ENCODE results near the gene UBE2N.
"Not testable (repeated sequence)": the region's sequence is repeated elsewhere in the genome, so short reads cannot be mapped to it uniquely, and the experiment has no call there.

UBE2N gene

GRCh38 chr12:93443576-93443975 lies 1.8 kb upstream of the UBE2N start:
- DNase-seq (ENCODE audit: low spot score) = no peak

DNA sequence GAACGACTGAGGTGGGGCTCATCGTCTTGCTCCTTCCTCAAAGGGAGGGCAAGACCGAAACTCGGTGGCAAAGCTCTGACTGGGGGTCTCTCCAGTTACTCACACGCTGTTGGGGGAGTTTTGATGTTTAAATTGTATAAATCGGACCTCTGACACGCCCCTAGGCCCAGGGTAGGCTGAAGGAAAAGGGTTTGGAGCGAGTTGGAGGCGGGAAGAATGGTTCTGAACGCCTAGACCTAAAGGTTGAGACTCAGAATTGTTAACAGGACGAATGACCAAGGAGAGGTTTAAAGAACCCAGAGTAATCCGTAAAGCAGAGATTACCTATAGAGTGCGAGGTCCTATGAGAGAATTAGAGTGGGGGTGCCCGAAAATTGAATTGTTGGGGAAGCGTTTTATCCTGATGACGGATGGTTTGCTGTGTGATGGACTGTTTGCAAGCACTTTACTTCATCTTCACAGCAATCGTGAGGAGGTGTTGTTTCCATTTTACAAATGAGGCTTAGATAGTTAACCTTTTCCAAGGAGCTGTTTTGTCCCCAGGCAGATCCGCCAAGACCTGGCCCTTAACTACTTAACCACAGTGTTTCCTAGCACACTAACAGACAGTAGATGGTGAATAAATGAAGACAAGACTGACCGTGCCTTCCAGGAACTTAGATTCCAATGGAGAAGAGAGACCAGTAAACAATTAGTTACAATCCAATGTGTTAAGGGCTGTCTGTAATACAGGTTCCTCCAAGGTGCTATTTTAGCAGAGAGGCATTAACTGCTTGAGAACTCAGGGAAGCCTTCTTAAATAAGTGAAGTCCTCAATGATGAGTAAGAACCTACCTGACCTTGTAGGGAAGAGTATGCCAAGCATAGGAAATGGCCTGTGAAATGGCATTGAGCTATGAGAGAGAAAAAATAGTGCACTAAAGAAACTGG lies 929 bp upstream of the UBE2N start:
- peak; percentile 18 for DNase-seq (ENCODE audit: low spot score)

- DNase-seq (ENCODE audit: low spot score) = no peak
These were observed 598 bp downstream of the UBE2N start for GRCh38 chr12:93441081-93441616.

- DNase-seq (ENCODE audit: low spot score) = no peak
These were observed 1.5 kb downstream of the UBE2N start for GRCh38 chr12:93440043-93440835.

- DNase-seq (ENCODE audit: low spot score) = peak; percentile 70
These were observed 3.3 kb downstream of the UBE2N start for GRCh38 chr12:93438266-93439050.

- no peak for DNase-seq (ENCODE audit: low spot score)
These were observed 7.4 kb downstream of the UBE2N start for GRCh38 chr12:93434256-93434865.

GRCh38 chr12:93432031-93432430 lies 9.7 kb downstream of the UBE2N start:
- DNase-seq (ENCODE audit: low spot score) = not testable (repeated sequence)

GRCh38 chr12:93430280-93430679 lies 11.5 kb downstream of the UBE2N start:
- no peak for DNase-seq (ENCODE audit: low spot score)

DNA sequence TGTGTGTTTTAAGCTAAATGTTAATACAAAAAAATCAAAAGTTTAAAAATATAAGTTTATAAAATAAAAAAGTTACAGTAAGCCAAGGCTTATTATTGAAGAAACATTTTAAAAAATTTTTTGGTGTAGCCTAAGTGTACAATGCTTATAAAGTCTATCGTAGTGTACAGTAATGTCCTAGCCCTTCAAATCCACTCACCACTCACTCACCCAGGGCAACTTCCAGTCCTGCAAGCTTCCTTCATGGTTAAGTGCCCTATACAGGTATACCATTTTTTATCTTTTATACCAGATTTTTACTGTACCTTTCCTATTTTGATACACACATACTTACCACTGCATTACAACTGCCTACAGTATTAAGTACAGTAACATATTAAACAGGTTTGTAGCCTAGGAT lies 11.9 kb downstream of the UBE2N start:
- no peak for DNase-seq (ENCODE audit: low spot score)

DNA sequence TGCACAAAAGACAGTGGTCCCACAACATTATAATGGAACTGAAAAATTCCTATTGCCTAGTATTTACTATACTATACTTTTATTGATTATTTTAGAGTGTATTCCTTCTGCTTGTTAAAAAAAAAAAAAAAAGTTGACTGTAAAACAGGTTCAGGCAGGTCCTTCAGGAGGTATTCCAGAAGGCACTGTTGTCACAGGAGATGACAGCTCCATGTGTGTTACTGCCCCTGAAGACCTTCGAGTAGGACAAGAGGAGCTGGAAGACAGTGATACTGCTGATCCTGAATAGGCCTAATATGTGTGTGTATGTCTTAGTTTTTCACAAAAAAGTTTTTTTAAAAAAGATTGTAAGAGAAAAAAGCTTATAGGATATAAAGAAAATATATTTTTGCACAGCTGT lies 12.3 kb downstream of the UBE2N start:
- DNase-seq (ENCODE audit: low spot score) = no peak

DNA sequence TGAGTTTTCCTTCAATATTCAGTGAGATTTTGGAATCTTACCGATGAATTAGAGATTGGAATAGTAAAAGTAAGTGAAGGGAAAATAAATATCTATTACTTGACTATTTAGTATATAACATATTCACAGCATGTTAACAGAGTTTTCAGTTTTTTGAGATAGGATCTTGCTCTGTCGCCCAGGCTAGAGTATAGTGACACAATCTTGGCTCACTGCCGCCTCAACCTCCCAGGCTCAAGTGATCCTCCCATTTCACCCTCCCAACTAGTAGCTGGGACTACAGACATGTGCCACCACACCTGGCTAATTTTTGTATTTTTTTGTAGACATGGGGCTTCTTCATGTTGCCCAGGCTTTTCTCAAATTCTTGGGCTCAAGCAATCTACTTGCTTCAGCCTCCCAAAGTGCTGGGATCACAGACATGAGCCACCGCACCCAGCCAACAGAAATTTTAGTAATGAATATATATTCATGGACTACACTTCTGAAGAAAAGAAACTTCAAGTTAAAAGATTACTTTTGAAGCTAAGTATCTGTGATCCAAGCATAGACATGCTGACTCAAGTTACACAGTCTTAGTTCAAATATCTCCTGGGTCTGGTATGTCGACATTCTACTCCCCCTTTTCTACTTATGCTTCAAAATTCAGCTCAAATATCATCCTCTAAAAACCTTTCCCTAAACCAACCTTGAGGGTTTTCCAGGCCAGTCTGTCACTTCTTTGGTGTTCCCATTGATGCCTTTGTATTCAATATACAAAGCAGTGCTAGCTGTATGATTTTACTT lies 13.8 kb downstream of the UBE2N start:
- no peak for DNase-seq (ENCODE audit: low spot score)

DNA sequence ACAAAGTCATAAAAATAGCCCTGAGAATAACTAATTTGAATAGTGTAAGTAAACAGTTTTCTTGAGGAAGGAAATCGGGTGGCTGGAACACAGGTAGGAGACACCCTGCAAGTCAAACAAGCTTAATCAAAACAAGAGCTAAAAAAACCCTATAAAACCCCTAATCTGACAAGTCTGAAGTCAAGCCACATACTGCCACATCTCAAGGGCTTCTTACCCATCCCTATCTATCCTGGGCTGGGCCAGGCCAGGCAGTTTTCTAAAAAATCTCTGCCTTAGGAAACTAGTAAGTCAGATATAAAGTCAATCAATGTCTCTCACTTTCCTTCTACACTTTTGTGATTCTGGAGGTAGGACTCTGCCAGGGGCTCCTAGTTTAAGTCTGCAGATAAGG lies 15.3 kb downstream of the UBE2N start:
- DNase-seq (ENCODE audit: low spot score) = no peak

DNA sequence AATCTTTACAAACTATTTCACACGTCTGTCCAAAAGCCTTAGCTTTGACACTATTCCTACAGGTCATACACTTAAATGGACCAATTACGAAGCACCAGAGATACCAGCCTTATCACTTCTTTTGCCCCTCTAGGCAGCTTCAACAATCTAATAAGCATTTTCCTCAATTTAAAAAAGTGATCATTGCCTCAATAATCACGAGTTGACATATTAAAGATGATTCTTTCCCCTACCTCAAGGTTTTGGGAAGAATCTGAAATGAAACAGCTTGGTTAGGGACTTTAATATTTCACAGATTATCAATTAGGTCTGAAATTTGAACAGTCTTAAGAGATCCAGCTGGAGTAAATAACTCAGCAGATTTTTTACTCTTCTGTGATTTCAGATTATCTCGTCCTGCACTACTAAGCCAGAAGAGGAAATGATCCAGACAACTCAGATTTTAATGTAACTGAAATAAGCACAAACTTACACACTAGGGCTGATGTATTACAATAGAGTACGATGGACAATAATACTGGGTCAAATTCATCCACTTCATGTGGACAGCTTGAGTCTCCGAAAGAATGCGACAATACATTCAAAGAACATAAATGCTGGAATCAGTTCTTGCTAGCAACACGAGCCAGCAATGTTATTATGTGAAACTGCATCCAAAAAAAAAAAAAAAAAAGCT lies 15.9 kb downstream of the UBE2N start:
- DNase-seq (ENCODE audit: low spot score) = no peak

DNA sequence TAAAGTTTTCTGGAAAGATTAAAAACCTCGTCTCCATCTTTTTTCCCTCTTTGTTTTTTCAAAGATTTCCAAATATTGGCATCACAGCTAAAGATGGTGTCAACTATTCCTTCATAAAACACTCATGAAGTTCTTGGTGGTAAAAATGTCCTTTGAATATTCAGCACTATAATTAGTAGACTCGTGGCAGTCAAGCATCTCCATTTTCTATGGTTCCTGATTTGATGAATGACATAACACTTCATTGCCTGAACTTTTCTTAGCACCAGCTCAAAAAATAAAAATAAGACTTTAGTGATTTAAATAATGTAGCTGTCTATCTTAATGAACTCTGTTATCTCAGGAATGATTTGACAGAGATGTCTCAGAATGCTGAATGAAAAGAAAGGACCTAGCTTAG lies 19.7 kb downstream of the UBE2N start:
- no peak for DNase-seq (ENCODE audit: low spot score)

GRCh38 chr12:93419388-93420034 lies 22.2 kb downstream of the UBE2N start:
- peak; percentile 73 for DNase-seq (ENCODE audit: low spot score)

DNA sequence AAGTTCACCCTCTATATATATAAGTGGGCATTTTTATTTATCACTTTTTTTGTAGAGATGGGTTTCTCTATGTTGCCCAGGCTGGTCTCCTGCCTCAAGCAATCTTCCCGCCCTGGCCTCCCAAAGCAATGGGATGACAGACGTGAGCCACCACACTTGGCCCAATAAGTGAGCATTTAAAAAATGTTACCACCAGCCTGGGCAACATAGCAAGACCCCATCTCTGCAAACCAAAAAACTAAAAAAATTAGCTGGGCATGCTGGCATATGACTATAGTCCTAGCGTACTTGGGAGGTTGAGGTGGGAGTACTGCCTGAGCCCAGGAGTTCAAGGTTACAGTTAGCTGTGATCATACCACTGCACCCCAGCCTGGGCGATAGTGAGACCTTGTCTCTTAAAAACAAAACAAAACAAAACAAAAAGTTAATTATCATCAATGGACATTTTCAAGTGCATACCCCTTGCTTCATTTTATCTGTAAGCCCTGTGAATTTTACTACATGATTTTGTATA lies 23.7 kb downstream of the UBE2N start:
- no peak for DNase-seq (ENCODE audit: low spot score)

DNA sequence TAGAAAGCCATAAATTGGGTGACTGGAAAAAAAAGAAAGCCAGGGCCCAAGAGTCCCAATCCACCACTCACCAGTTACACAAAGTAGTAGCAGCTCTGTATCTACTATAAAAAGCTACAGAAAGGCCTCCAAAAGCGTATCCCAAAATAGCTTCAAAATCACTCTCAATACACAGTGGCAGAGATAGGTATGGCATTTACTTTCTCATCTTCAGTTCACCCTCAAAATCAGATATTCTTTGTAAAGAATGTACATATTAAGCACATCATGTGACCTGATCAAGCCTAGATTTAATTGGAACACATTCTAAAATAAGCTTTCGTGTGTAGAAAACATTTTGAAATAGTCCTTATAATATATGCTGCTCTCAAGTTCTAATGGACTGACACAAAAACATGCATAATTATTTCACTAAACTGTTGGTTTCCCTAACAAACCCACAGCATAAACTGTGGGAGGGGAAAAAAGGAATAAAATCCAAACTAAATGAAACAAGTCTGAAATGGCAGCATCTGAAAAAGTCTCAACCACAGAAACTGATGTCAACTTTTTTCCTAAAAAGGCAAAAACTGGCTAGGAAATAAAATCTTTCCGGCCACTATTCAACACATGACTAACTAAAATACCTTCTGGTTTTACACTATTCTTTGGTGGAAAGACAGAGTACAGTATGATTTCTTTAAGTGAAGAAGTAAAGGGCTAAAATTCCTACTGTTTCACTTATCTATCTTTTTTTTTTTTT lies 25.9 kb downstream of the UBE2N start:
- DNase-seq (ENCODE audit: low spot score) = no peak

- DNase-seq (ENCODE audit: low spot score) = peak; percentile 51
These were observed 28.7 kb downstream of the UBE2N start for GRCh38 chr12:93413064-93413463.

- DNase-seq (ENCODE audit: low spot score) = not testable (repeated sequence)
These were observed 29.4 kb downstream of the UBE2N start for GRCh38 chr12:93412396-93412795.
